Muscle of arm (tissue), 14 donors: ENCODE data around the gene MUL1. TPM values are rescaled to one million over a fixed set of nuclear protein-coding genes. Genes with fewer than 3 reads are reported as not detected.

ENCODE experiments used
- DNase-seq: peaks from one replicate; pipeline ENCODE4 v3.0.0-alpha.2; 2013
- long read RNA-seq, 11 donors: transcript quantifications; one replicate each; lab custom pipeline, GENCODE V29; 2026
- polyA plus RNA-seq, 12 donors: library from polyadenylated mRNA; unstranded; fragments of 120-200 nt; gene quantifications; one replicate each; pipeline ENCODE4 v1.2.1, GENCODE V29; 2013; ENCODE audit not compliant: insufficient read length in 12 of 12

MUL1 gene, protein sequence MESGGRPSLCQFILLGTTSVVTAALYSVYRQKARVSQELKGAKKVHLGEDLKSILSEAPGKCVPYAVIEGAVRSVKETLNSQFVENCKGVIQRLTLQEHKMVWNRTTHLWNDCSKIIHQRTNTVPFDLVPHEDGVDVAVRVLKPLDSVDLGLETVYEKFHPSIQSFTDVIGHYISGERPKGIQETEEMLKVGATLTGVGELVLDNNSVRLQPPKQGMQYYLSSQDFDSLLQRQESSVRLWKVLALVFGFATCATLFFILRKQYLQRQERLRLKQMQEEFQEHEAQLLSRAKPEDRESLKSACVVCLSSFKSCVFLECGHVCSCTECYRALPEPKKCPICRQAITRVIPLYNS
- 10 to 100 TPM in 11 of 12 donors, not detected in 1; 14.3 to 22.1 (median 18.6) TPM for polyA plus RNA-seq
- long read RNA-seq, donor 1, transcript MUL1-201 (4 exons, 2,438 nt): major isoform, 12 of 12 reads
- long read RNA-seq, donor 1, partial matches to known transcripts: 0 of 12 reads
- long read RNA-seq, donor 1, other reads (novel, unspliced or antisense): 0 of 12 reads
- long read RNA-seq, donor 2, transcript MUL1-201 (4 exons, 2,438 nt): major isoform, 9 of 9 reads
- long read RNA-seq, donor 2, partial matches to known transcripts: 0 of 9 reads
- long read RNA-seq, donor 2, other reads (novel, unspliced or antisense): 0 of 9 reads
- long read RNA-seq, donor 3, partial matches to known transcripts: 0 of 2 reads
- long read RNA-seq, donor 3, other reads (novel, unspliced or antisense): 0 of 2 reads
- long read RNA-seq, donor 4, partial matches to known transcripts: 0 of 4 reads
- long read RNA-seq, donor 4, other reads (novel, unspliced or antisense): 0 of 4 reads
- long read RNA-seq, donor 5, transcript MUL1-201 (4 exons, 2,438 nt): major isoform, 16 of 23 reads
- long read RNA-seq, donor 5, partial matches to known transcripts: 7 of 23 reads
- long read RNA-seq, donor 5, other reads (novel, unspliced or antisense): 0 of 23 reads
- long read RNA-seq, donor 6, partial matches to known transcripts: 0 of 3 reads
- long read RNA-seq, donor 6, other reads (novel, unspliced or antisense): 0 of 3 reads
- long read RNA-seq, donor 7, partial matches to known transcripts: 0 of 3 reads
- long read RNA-seq, donor 7, other reads (novel, unspliced or antisense): 0 of 3 reads
- long read RNA-seq, donor 8, transcript MUL1-201 (4 exons, 2,438 nt): major isoform, 14 of 14 reads
- long read RNA-seq, donor 8, partial matches to known transcripts: 0 of 14 reads
- long read RNA-seq, donor 8, other reads (novel, unspliced or antisense): 0 of 14 reads
- long read RNA-seq, donor 9, transcript MUL1-201 (4 exons, 2,438 nt): major isoform, 7 of 7 reads
- long read RNA-seq, donor 9, partial matches to known transcripts: 0 of 7 reads
- long read RNA-seq, donor 9, other reads (novel, unspliced or antisense): 0 of 7 reads
- long read RNA-seq, donor 10, transcript MUL1-201 (4 exons, 2,438 nt): major isoform, 9 of 9 reads
- long read RNA-seq, donor 10, partial matches to known transcripts: 0 of 9 reads
- long read RNA-seq, donor 10, other reads (novel, unspliced or antisense): 0 of 9 reads
- long read RNA-seq, donor 11, transcript MUL1-201 (4 exons, 2,438 nt): major isoform, 10 of 10 reads
- long read RNA-seq, donor 11, partial matches to known transcripts: 0 of 10 reads
- long read RNA-seq, donor 11, other reads (novel, unspliced or antisense): 0 of 10 reads

GRCh38 chr1:20507564-20508410 is at the start of gene MUL1:
TSS of gene MUL1 (minus strand) at chr1:20508151. CDS start at chr1:20508024, 127 bp downstream.
- DNase-seq: peak; percentile 97

DNA sequence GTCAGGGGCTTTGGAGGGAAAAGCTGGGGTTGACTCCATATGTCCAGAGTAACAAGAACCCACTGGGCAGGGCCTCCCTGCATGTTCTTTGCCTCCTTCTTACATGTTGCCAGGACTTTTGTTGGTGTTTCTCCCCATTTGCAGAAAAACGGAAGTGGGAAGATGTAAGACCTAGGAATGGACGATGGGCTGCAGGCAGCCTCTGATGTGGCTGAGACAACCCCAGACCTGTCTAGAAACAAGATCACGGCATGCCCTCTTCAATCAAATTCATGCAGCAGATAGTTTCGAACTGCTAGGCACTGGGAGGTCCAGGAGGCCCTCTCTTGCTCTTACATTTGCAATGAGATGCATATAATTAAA is 47.8 kb upstream of the MUL1 start:
- no peak for DNase-seq

- DNase-seq: no peak
These were observed 47.2 kb upstream of the MUL1 start for GRCh38 chr1:20555025-20555757.

DNA sequence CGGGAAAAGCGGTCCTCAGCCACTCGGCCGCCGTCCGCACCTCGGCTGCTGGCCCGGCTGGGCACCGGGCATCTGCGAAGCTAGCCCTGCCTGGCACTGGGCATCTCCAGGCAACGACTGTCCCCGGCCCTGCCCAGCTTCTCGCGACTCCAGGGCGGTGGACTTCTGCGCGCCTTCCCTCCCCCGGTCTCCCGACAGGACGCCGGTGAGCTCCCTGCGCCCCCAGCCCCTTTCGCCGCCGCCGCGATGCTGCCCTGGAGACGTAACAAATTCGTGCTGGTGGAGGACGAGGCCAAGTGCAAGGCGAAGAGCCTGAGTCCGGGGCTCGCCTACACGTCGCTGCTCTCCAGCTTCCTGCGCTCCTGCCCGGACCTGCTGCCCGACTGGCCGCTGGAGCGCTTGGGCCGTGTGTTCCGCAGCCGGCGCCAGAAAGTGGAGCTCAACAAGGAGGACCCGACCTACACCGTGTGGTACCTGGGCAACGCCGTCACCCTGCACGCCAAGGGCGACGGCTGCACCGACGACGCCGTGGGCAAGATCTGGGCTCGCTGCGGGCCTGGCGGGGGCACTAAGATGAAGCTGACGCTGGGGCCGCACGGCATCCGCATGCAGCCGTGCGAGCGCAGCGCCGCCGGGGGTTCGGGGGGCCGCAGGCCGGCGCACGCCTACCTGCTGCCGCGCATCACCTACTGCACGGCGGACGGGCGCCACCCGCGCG is 44.9 kb upstream of the MUL1 start:
- no peak for DNase-seq

- peak; percentile 83 for DNase-seq
These were observed 44.2 kb upstream of the MUL1 start, which contains the start of gene FAM43B for GRCh38 chr1:20551945-20552727. TSS of gene FAM43B (plus strand) at chr1:20552573. CDS start at chr1:20552974, 401 bp downstream.

DNA sequence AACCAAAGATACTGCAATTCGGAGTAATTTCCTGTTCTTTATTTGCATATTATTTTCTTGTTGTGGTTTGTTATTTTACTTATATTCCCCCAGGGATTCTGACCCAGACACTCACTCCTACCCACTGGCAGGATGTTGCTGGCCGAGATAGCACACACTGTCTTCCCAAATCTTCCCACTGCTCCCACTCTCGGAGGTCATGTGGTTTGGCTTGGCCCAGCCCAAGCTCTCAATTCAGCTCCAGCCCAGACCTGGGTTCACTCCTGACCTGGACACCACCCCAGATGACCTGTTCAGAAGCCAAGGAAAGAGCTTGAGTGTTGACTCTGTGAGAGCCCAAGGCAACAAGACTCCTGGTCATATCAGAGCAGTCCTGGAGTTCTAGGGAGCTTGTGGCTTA is 43.2 kb upstream of the MUL1 start:
- DNase-seq: no peak

DNA sequence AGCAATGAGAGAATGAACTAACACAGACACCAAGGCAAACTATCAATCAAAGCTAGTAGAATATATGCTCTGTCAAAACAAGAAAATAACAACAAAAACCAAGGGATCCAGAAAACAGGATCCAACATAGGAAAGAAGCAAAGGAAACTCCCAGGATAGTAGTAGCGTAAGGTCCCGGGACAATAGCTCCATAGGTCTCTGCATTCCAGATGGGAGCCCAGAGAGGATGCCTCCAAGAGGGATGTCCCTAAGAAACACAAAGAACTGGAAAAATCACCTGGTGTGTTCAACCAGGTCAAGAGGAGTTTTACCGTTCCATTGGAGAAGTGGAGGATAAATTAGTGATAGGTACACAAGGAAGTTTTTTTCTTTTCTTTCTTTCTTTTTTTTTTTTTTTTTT is 38.7 kb upstream of the MUL1 start:
- DNase-seq: no peak

GRCh38 chr1:20540281-20540680 is 32.3 kb upstream of the MUL1 start:
- DNase-seq: no peak

DNA sequence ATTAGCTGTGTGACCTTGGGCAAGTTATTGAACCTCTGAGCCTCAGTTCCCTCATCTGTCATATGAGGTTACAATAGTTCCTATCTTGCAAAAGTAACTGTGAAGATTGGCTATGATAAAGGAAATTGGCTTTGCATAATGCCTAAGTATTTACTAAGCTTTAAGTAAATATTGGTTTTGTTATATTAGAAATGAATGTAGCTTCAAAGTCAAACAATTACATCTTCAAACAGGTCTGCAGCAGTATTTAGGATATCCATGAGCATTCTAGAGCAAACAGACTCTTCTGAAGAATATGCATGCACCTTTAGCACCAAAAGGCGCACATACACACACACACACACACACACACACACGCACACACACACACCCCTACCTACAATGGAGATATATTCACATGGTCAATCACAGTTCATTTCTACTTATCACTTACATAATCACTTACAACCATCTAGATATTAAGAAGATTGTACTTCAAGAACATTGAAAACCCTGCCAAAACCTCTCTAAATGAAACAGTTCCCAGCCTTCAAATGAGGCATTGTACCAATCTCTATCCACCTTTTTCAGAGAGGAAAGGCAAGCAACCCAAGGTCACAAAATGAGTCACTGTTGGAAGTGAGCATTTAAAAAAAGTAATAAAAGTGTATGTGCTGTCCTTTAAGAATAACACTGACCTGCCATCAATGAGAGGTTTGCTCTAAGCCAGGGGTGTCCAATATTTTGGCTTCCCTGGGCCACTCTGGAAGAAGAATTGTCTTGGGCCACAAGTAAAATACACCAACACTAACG is 31.0 kb upstream of the MUL1 start:
- DNase-seq: no peak

GRCh38 chr1:20538227-20538626 is 30.3 kb upstream of the MUL1 start:
- DNase-seq: no peak

GRCh38 chr1:20534659-20535417 is 26.9 kb upstream of the MUL1 start:
- DNase-seq: no peak

DNA sequence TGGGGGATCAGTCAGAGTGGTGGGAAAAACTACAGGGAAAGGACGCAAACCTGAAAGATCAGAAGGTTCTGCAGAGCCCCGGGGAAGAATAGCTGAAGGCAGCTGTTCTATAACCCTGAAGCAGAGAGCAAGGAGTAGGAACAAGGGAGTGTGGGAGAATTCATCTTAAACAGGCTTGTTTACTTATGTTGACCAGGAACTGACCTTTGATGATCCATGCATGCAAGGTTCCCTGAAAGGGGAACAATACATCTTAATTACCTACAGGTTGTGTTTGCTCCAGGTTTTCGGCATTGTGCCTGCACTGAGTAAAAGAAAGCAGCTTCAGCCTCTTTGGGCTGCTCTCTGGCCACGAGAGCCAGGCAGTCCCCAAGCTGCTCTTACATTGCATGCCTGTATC is 25.7 kb upstream of the MUL1 start:
- DNase-seq: no peak

- DNase-seq: no peak
These were observed 22.9 kb upstream of the MUL1 start for GRCh38 chr1:20530901-20531300.

- no peak for DNase-seq
These were observed 22.4 kb upstream of the MUL1 start for GRCh38 chr1:20530306-20530705.

- no peak for DNase-seq
These were observed 20.3 kb upstream of the MUL1 start for GRCh38 chr1:20528221-20528620.

DNA sequence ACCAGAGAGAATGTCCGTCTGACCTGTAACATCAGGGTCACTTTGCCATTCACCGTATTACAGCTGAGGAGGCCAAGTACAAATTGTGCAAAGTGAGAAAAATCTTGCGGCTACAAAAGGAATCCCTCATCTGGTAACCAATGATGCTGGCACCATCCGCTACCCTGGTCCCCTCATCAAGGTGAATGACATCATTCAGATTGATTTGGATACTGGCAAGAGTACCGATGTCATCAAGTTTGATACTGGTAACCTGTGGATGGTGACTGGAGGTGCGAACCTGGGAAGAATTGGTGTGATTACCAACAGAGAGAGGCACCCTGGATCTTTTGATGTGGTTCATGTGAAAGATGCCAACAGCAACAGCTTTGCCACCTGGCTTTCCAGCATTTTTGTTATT is 18.3 kb upstream of the MUL1 start:
- no peak for DNase-seq
